Panc1 (cell line): ENCODE measurements around the gene RAI14. TPM values are rescaled to one million over a fixed set of nuclear protein-coding genes. Genes with fewer than 3 reads are reported as not detected.

Source experiments
- ATAC-seq: fragments of 200-7000 bp; cut with Tn5 transposase; 2 replicates; pipeline ENCODE4 v1.9.1; 2020; ENCODE audit warnings: mild to moderate bottlenecking, moderate library complexity
- BruUV-seq: library from RNA; stranded (reverse); fragments of 400-500 nt; replicated peaks from 2 replicates; lab custom pipeline; 2021; lab: Mats Ljungman, UMichigan
- CTCF ChIA-PET: fragments of 300-600 bp; sonication (Branson Sonifier 250); formaldehyde crosslinking; loops from one replicate; lab custom pipeline; 2022; ENCODE audit warnings: antibody characterized with exemption; lab: Charles Lee
- POLR2A ChIA-PET: fragments of 300-600 bp; sonication (Branson Sonifier 250); formaldehyde crosslinking; loops from one replicate; lab custom pipeline; 2022; ENCODE audit warnings: antibody characterized with exemption; lab: Charles Lee
- DNase-seq: peaks from one replicate; pipeline ENCODE4 v3.0.0-alpha.2; 2010; ENCODE audit warnings: low read depth, low spot score
- H3K27ac ChIP-seq: 2 replicates; pipeline ENCODE4 v1.5.1; 2011; ENCODE audit warnings: mild to moderate bottlenecking, low read length, inconsistent platforms
- H3K27me3 ChIP-seq: fragments of 200-500 bp; sonication (Bioruptor generic); 2 replicates; pipeline ENCODE4 v1.6.0; 2014; ENCODE audit warnings: low read length, inconsistent platforms; ENCODE audit not compliant: control insufficient read depth, insufficient read depth
- H3K36me3 ChIP-seq: fragments of 200-500 bp; sonication (Bioruptor generic); 2 replicates; pipeline ENCODE4 v1.5.1; 2014; ENCODE audit warnings: inconsistent platforms, mild to moderate bottlenecking, low read length, moderate library complexity; ENCODE audit not compliant: control insufficient read depth, insufficient read depth
- H3K4me1 ChIP-seq: 2 replicates; pipeline ENCODE4 v1.5.1; 2011; ENCODE audit warnings: inconsistent platforms, mild to moderate bottlenecking, low read length, moderate library complexity; ENCODE audit not compliant: control insufficient read depth, insufficient read depth
- H3K4me3 ChIP-seq, 2 experiments: 2 replicates each; pipeline ENCODE4 v1.5.1; 2011 to 2012; ENCODE audit warnings: low read depth in 2 of 2, low read length in 2 of 2, mild to moderate bottlenecking in 2 of 2, inconsistent platforms in 1 of 2, moderate library complexity in 1 of 2
- H3K9me3 ChIP-seq: fragments of 200-500 bp; sonication (Bioruptor generic); 2 replicates; pipeline ENCODE4 v1.5.1; 2014; ENCODE audit warnings: low read depth, mild to moderate bottlenecking, inconsistent platforms, low read length, moderate library complexity; ENCODE audit not compliant: control insufficient read depth, insufficient read depth
- CTCF ChIP-seq: fragments of 450-650 bp; IDR thresholded peaks from 2 replicates; pipeline ENCODE4 v1.5.1; 2017; ENCODE audit warnings: mild to moderate bottlenecking
- POLR2AphosphoS5 ChIP-seq: IDR thresholded peaks from 2 replicates; pipeline ENCODE4 v1.6.1; 2012; ENCODE audit warnings: mild to moderate bottlenecking, low read depth, low read length, moderate library complexity
- SIN3A ChIP-seq: IDR thresholded peaks from 2 replicates; pipeline ENCODE4 v1.6.1; 2012; ENCODE audit warnings: low read depth, mild to moderate bottlenecking, low read length, moderate library complexity, borderline replicate concordance; ENCODE audit not compliant: insufficient read depth
- TCF7L2 ChIP-seq: IDR thresholded peaks from 2 replicates; pipeline ENCODE4 v1.6.1; 2011; ENCODE audit warnings: mild to moderate bottlenecking, low read depth, low read length, inconsistent platforms
- in situ Hi-C: cut with HindIII; loops from 2 replicates; pipeline ENCODE4 v1.10.0; 2016; ENCODE audit warnings: low sequenced_read_pairs, low pct_unique_long_range_greater_than_20kb
- intact Hi-C: fragments of 100-400 bp; cut with micrococcal nuclease; formaldehyde crosslinking; loops from one replicate; pipeline ENCODE4 v1.10.0; 2022; ENCODE audit not compliant: unreplicated experiment
- total RNA-seq: library from RNA; stranded (reverse); gene quantifications from one replicate; pipeline ENCODE4 v1.2.1, GENCODE V29; 2021; ENCODE audit not compliant: unreplicated experiment
- TF ChIP-seq, protein P1 (sequence below), 2 experiments: IDR thresholded peaks; 2 replicates each; pipeline ENCODE4 v1.6.1; 2011 to 2012; ENCODE audit warnings: low read depth in 2 of 2, control low read depth in 1 of 2, low read length in 1 of 2, mild to moderate bottlenecking in 1 of 2, moderate library complexity in 1 of 2; ENCODE audit not compliant: insufficient read depth in 1 of 2

Gene RAI14
- total RNA-seq, 1 experiment from 2014 or later: 18.5 TPM

DNA sequence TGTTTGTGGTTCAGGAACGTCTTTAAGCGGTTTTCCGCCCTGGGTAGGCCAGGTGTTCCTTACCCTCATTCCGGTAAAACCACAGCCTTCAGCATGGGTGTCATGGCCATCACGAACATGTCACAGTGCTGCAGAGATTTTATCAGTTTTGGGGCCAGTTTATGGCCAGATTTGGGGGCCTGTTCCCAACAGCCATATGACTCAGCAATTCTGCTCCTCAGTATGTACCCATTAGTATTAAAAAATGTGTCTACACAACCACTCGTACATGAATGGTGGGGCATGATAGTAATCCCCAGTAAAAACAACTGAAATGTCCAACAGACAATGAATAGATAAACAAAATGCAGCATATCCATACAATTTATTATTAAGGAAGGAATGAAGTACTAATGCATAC lies 130.9 kb downstream of the RAI14 start:
- Histone ChIP-seq H3K27ac (no peak overlapping the region), H3K4me1 (no peaks in the 10 kb centered on the region), H3K9me3 (no peaks in the 10 kb centered on the region; the same call in 1 of the 2 replicates), H3K4me3 (no peak overlapping the region), H3K27me3 (no peaks in the 10 kb centered on the region), H3K36me3 (no peaks in the 10 kb centered on the region)
- DNase-seq: no peak
- POLR2A ChIA-PET: no interaction called here
- in situ Hi-C loops: no loop called here
- TF ChIP-seq POLR2AphosphoS5 (no peak), CTCF (no peak), SIN3A (no peak), TCF7L2 (no peak)
- TF ChIP-seq, protein P1, sequence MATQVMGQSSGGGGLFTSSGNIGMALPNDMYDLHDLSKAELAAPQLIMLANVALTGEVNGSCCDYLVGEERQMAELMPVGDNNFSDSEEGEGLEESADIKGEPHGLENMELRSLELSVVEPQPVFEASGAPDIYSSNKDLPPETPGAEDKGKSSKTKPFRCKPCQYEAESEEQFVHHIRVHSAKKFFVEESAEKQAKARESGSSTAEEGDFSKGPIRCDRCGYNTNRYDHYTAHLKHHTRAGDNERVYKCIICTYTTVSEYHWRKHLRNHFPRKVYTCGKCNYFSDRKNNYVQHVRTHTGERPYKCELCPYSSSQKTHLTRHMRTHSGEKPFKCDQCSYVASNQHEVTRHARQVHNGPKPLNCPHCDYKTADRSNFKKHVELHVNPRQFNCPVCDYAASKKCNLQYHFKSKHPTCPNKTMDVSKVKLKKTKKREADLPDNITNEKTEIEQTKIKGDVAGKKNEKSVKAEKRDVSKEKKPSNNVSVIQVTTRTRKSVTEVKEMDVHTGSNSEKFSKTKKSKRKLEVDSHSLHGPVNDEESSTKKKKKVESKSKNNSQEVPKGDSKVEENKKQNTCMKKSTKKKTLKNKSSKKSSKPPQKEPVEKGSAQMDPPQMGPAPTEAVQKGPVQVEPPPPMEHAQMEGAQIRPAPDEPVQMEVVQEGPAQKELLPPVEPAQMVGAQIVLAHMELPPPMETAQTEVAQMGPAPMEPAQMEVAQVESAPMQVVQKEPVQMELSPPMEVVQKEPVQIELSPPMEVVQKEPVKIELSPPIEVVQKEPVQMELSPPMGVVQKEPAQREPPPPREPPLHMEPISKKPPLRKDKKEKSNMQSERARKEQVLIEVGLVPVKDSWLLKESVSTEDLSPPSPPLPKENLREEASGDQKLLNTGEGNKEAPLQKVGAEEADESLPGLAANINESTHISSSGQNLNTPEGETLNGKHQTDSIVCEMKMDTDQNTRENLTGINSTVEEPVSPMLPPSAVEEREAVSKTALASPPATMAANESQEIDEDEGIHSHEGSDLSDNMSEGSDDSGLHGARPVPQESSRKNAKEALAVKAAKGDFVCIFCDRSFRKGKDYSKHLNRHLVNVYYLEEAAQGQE (IDR thresholded peaks at IDR 0.05; ENCODE audit: insufficient read depth in 1 of 2, low read depth in 2 of 2, low read length in 1 of 2): no peak
- ATAC-seq: no peak
- no TSS peak for BruUV-seq
- intact Hi-C loops: no loop called here
- CTCF ChIA-PET: no interaction called here

GRCh38 chr5:34789021-34789531 lies 132.9 kb downstream of the RAI14 start:
- no peak for ATAC-seq

More at GRCh38 chr5:34789021-34789531, 132.9 kb downstream of the RAI14 start:
- no TSS peak for BruUV-seq
- ChIA-PET POLR2A (no interaction called here), CTCF (no interaction called here)
- Histone ChIP-seq H3K9me3 (no peaks in the 10 kb centered on the region; the same call in 1 of the 2 replicates), H3K36me3 (no peaks in the 10 kb centered on the region), H3K27ac (no peak overlapping the region), H3K4me1 (no peaks in the 10 kb centered on the region), H3K27me3 (no peaks in the 10 kb centered on the region), H3K4me3 (no peak overlapping the region)
- intact Hi-C loops (no loop called here), in situ Hi-C loops (no loop called here)
- TF ChIP-seq SIN3A (no peak), TCF7L2 (no peak), CTCF (no peak), POLR2AphosphoS5 (no peak)
- TF ChIP-seq, protein P1 (IDR thresholded peaks at IDR 0.05; ENCODE audit: insufficient read depth in 1 of 2, low read depth in 2 of 2, low read length in 1 of 2): no peak
- DNase-seq: no peak
